Heart left ventricle (tissue), 13 donors: ENCODE measurements around the gene CYP11A1.

Experiments
- CTCF ChIP-seq, 12 donors: fragments of 200-600 bp; sonication (generic) in 4 of 12; IDR thresholded peaks; one replicate each; pipeline versions ENCODE4 v1.5.0 to v1.8.0; 2018 to 2022; ENCODE audit warnings: antibody characterized with exemption in 12 of 12, mild to moderate bottlenecking in 5 of 12
- POLR2A ChIP-seq, 2 donors: fragments of 450-650 bp; IDR thresholded peaks; one replicate each; pipeline ENCODE4 v1.6.1; 2017; ENCODE audit warnings: antibody characterized with exemption in 2 of 2, mild to moderate bottlenecking in 2 of 2, moderate library complexity in 2 of 2
- donor health status: ischemic (EF 13 %, LVEDD 7.1; RV severe dilation, severe dysfunction).
- donor health status: DM: no; HTN: yes; CAD: no.
- donor health status: DM: no; HTN: no; CAD: no.
- donor health status: ischemic (EF 25% LVEDD 6.9; RV normal size, moderate dysfunction).
- donor health status: ischemic (EF 25% LVEDD 5.7; RV mildly dilated, moderate dysfunction).
- donor health status: ischemic (EF 35%, LVEDD 5.7; RV mildly dilated, moderate dysfunction).
- donor health status: nonischemic (EF 11% LVEDD 7.7; RV severe dilation, severe dysfunction).
- donor health status: DM: yes; HTN: yes; CAD: no.
- donor health status: PGD.
- donor health status: ischemic (EF 29% LVEDD 5.4; RV normal size, mild dysfunction).
- donor health status: nonischemic (EF 23%, LVEDD 6.1; RV moderate dilation, normal function).

GRCh38 chr15:74414081-74414580 lies 46.7 kb upstream of the CYP11A1 start:
- TF ChIP-seq POLR2A (IDR thresholded peaks at IDR 0.05), result no peak
- no peak for TF ChIP-seq CTCF (IDR thresholded peaks at IDR 0.05)
